PC-3 (cell line): ENCODE results near the gene HMGN5. TPM values are rescaled to one million over a fixed set of nuclear protein-coding genes. Genes with fewer than 3 reads are reported as not detected.

Experiments used
- ATAC-seq: fragments of 200-7000 bp; cut with Tn5 transposase; 2 replicates; pipeline ENCODE4 v1.9.1; 2020; ENCODE audit warnings: mild to moderate bottlenecking, moderate library complexity
- BruUV-seq: library from RNA; stranded (reverse); fragments of 400-500 nt; replicated peaks from 2 replicates; lab custom pipeline; 2021; lab: Mats Ljungman, UMichigan
- CTCF ChIA-PET: fragments of 300-600 bp; sonication (Branson Sonifier 250); formaldehyde crosslinking; loops from one replicate; lab custom pipeline; 2022; ENCODE audit warnings: antibody characterized with exemption; lab: Charles Lee
- POLR2A ChIA-PET: fragments of 300-600 bp; sonication (Branson Sonifier 250); formaldehyde crosslinking; loops from one replicate; lab custom pipeline; 2022; ENCODE audit warnings: antibody characterized with exemption; ENCODE audit not compliant: unreplicated experiment; lab: Charles Lee
- DNase-seq: peaks from one replicate; pipeline ENCODE4 v3.0.0-alpha.2; 2015
- H2AFZ ChIP-seq: fragments of 300-600 bp; sonication (generic); 2 replicates; pipeline ENCODE4 v1.6.0; 2016; ENCODE audit warnings: antibody characterized with exemption, low read length
- H3F3A ChIP-seq: fragments of 300-600 bp; sonication (generic); one replicate; pipeline ENCODE4 v1.6.0; 2017; ENCODE audit warnings: antibody characterized with exemption, low read length, control low read depth, mild to moderate bottlenecking; ENCODE audit not compliant: unreplicated experiment
- H3K27ac ChIP-seq: fragments of 300-600 bp; sonication (generic); 2 replicates; pipeline ENCODE4 v1.5.1; 2016; ENCODE audit warnings: mild to moderate bottlenecking, low read length
- H3K27me3 ChIP-seq: fragments of 300-600 bp; sonication (generic); 2 replicates; pipeline ENCODE4 v1.6.1; 2016; ENCODE audit warnings: low read length, mixed read lengths
- H3K36me3 ChIP-seq: fragments of 300-600 bp; sonication (generic); 2 replicates; pipeline ENCODE4 v1.6.1; 2016; ENCODE audit warnings: low read depth, mixed run types, low read length, mixed read lengths
- H3K4me1 ChIP-seq: fragments of 300-600 bp; sonication (generic); 2 replicates; pipeline ENCODE4 v1.5.1; 2016; ENCODE audit warnings: low read length; ENCODE audit not compliant: insufficient read depth
- H3K4me2 ChIP-seq: fragments of 300-600 bp; sonication (generic); 2 replicates; pipeline ENCODE4 v1.6.0; 2016; ENCODE audit warnings: low read length
- H3K4me3 ChIP-seq: fragments of 300-600 bp; sonication (generic); 2 replicates; pipeline ENCODE4 v1.5.1; 2016; ENCODE audit warnings: mild to moderate bottlenecking, low read length, mixed read lengths
- H3K79me2 ChIP-seq: fragments of 300-600 bp; sonication (generic); 2 replicates; pipeline ENCODE4 v1.6.1; 2017; ENCODE audit warnings: low read length, mixed read lengths
- H3K9ac ChIP-seq: fragments of 300-600 bp; sonication (generic); 2 replicates; pipeline ENCODE4 v1.6.0; 2016; ENCODE audit warnings: mild to moderate bottlenecking, low read length
- H3K9me2 ChIP-seq: fragments of 300-600 bp; sonication (generic); replicated peaks from 2 replicates; pipeline ENCODE4 v1.6.1; 2016; ENCODE audit warnings: mixed run types, low read length, mixed read lengths
- H3K9me3 ChIP-seq: fragments of 300-600 bp; sonication (generic); 2 replicates; pipeline ENCODE4 v1.6.1; 2016; ENCODE audit warnings: low read length, mixed read lengths
- H4K20me1 ChIP-seq: fragments of 300-600 bp; sonication (generic); 2 replicates; pipeline ENCODE4 v1.6.1; 2016; ENCODE audit warnings: low read length, mixed read lengths
- EZH2 ChIP-seq: fragments of 300-600 bp; sonication (generic); IDR thresholded peaks from one replicate; pipeline ENCODE4 v1.6.1; 2017; ENCODE audit warnings: antibody characterized with exemption, mild to moderate bottlenecking, low read length; ENCODE audit not compliant: unreplicated experiment
- EZH2phosphoT487 ChIP-seq: fragments of 300-600 bp; sonication (generic); IDR thresholded peaks from 2 replicates; pipeline ENCODE4 v1.6.1; 2018; ENCODE audit warnings: mild to moderate bottlenecking, antibody characterized with exemption, low read length, borderline replicate concordance
- intact Hi-C: fragments of 100-400 bp; cut with micrococcal nuclease; formaldehyde crosslinking; loops from 2 replicates; pipeline ENCODE4 v1.9.0; 2023
- total RNA-seq: library from RNA; depleted of rRNA; stranded (reverse); fragments of >200 nt; gene quantifications from 2 replicates; pipeline ENCODE4 v1.2.3, GENCODE V29; 2014
- TF ChIP-seq, protein P1 (sequence below): fragments of 300-600 bp; sonication (generic); conservative IDR thresholded peaks from 2 replicates; pipeline ENCODE4 v1.5.1; 2017; ENCODE audit warnings: antibody characterized with exemption, low read depth, mild to moderate bottlenecking, low read length

Gene HMGN5
- total RNA-seq, 1 experiment from 2014 or later, result 2.9 TPM

DNA sequence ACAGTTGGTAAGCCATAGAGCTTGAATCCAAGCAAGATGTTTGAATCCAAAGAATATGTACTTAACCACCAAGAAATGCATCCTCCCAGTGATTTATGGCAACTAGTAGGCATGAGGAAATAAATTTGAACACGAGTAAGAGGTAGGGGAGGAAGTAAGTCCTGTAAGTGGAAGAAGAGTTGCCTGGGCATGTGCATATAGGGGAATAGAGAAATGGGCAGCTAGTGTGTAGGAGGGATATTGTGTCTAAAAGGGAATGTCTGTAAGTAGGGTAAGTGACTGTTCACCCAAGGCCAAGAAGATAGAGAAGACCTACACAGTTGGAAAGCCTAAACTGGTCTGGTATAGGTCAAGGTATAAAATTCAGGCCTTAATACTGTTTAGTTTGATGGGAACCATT is 4.8 kb upstream of the HMGN5 start:
- Histone ChIP-seq H3F3A (no peaks in the 10 kb centered on the region), H3K27me3 (no peaks in the 10 kb centered on the region), H3K36me3 (no peaks in the 10 kb centered on the region), H3K9me3 (no peaks in the 10 kb centered on the region), H3K4me1 (no peaks in the 10 kb centered on the region), H3K9me2 (no peaks in the 10 kb centered on the region), H4K20me1 (no peaks in the 10 kb centered on the region), H3K4me3 (no peak overlapping the region), H2AFZ (no peak overlapping the region), H3K27ac (no peak overlapping the region), H3K79me2 (peaks cover 15% of the 10 kb centered on the region; the same call in 1 of the 2 replicates), H3K9ac (no peak overlapping the region), H3K4me2 (no peak overlapping the region)
- TF ChIP-seq, protein P1, sequence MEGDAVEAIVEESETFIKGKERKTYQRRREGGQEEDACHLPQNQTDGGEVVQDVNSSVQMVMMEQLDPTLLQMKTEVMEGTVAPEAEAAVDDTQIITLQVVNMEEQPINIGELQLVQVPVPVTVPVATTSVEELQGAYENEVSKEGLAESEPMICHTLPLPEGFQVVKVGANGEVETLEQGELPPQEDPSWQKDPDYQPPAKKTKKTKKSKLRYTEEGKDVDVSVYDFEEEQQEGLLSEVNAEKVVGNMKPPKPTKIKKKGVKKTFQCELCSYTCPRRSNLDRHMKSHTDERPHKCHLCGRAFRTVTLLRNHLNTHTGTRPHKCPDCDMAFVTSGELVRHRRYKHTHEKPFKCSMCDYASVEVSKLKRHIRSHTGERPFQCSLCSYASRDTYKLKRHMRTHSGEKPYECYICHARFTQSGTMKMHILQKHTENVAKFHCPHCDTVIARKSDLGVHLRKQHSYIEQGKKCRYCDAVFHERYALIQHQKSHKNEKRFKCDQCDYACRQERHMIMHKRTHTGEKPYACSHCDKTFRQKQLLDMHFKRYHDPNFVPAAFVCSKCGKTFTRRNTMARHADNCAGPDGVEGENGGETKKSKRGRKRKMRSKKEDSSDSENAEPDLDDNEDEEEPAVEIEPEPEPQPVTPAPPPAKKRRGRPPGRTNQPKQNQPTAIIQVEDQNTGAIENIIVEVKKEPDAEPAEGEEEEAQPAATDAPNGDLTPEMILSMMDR, result no peak
- no peak for TF ChIP-seq EZH2phosphoT487
- no peak for TF ChIP-seq EZH2
- DNase-seq (no peak), ATAC-seq (no peak)
- no TSS peak for BruUV-seq
- ChIA-PET CTCF (no interaction called here), POLR2A (no interaction called here)
- intact Hi-C loops, result no loop called here

DNA sequence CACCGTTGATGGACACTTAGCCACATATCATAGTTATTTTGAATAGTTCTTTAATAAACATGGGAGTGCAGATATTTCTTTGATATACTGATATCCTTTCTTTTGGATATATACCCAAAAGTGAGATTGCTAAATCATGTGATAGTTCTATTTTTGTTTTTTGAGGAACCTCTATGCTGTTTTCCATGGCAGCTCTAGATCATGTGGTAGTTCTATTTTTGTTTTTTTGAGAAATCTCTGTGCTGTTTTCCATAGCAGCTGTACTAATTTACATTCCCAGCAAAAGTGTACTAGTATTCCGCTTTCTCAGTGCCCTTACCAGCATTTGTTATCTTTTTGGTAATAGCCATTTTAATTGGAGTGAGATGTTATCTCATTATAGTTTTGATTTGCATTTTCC is 3.8 kb upstream of the HMGN5 start:
- H3K9me2 ChIP-seq, result no peaks in the 10 kb centered on the region
- peaks cover 6% of the 10 kb centered on the region; the same call in 1 of the 2 replicates for H3K4me1 ChIP-seq
- no TSS peak for BruUV-seq
- H3F3A ChIP-seq, result no peaks in the 10 kb centered on the region
- no peaks in the 10 kb centered on the region for H4K20me1 ChIP-seq
- no peaks in the 10 kb centered on the region for H3K36me3 ChIP-seq
- DNase-seq (no peak), ATAC-seq (no peak)
- no peak overlapping the region for H2AFZ ChIP-seq
- H3K79me2 ChIP-seq, result peaks cover 15% of the 10 kb centered on the region; the same call in 1 of the 2 replicates
- no peak overlapping the region for H3K4me3 ChIP-seq
- TF ChIP-seq, protein P1, result no peak
- no peak for TF ChIP-seq EZH2phosphoT487
- TF ChIP-seq EZH2, result no peak
- intact Hi-C loops, result no loop called here
- no peaks in the 10 kb centered on the region for H3K27me3 ChIP-seq
- no peak overlapping the region for H3K4me2 ChIP-seq
- H3K9me3 ChIP-seq, result no peaks in the 10 kb centered on the region
- CTCF ChIA-PET, result no interaction called here
- no peak overlapping the region for H3K9ac ChIP-seq
- POLR2A ChIA-PET, result no interaction called here
- H3K27ac ChIP-seq, result no peak overlapping the region

DNA sequence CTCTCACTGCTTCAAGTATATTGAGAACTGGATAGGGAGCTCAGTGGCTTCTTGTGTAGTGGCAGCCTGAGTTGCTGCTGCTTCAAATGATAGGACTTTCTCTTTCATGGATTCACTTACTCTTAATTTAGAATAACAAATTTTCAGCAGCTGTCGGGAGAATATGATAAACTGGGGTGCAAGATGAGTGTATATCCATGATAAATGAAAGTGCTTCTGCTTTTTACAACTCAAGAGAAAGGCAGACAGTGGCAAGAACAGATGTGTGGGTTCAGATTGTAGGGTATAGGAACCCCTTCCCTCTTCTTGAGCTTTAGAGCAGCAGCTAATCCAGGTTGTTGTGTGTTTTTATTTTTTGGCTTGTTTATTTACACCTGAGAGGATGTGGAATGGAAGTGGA is 1.2 kb upstream of the HMGN5 start:
- no peak for ATAC-seq
- CTCF ChIA-PET, result no interaction called here

More for the DNA sequence above, 1.2 kb upstream of the HMGN5 start:
- Histone ChIP-seq H3K27ac (no peak overlapping the region), H4K20me1 (no peaks in the 10 kb centered on the region), H3K4me3 (peak overlapping the region; percentile 83), H2AFZ (0 out of 2 replicates have a peak overlapping the region, but pooled peaks have one; percentile 91), H3K27me3 (no peaks in the 10 kb centered on the region), H3K4me2 (peak overlapping the region; percentile 91), H3K4me1 (peaks cover 6% of the 10 kb centered on the region; the same call in 1 of the 2 replicates), H3K9me3 (no peaks in the 10 kb centered on the region), H3K9me2 (no peaks in the 10 kb centered on the region), H3K9ac (peak overlapping the region; percentile 69; the same call in 1 of the 2 replicates), H3K79me2 (peaks cover 15% of the 10 kb centered on the region; the same call in 1 of the 2 replicates), H3F3A (no peaks in the 10 kb centered on the region), H3K36me3 (no peaks in the 10 kb centered on the region)
- intact Hi-C loops, result loop anchor here (5.0 kb wide), 1 partner anchor 84 kb away; no protein-coding TSS in a partner anchor
- BruUV-seq, result no TSS peak
- POLR2A ChIA-PET, result no interaction called here
- TF ChIP-seq, protein P1, result no peak
- no peak for TF ChIP-seq EZH2
- no peak for TF ChIP-seq EZH2phosphoT487
- no peak for DNase-seq
